Stomach smooth muscle (tissue), 2 donors: ENCODE measurements around the gene PSME3IP1.

Source experiments
- H3K27ac ChIP-seq: one replicate; pipeline ENCODE4 v1.7.0; 2013; ENCODE audit warnings: mild to moderate bottlenecking, low read length, inconsistent platforms
- H3K27me3 ChIP-seq, 2 donors: one replicate each; pipeline ENCODE4 v1.7.0; 2013; ENCODE audit warnings: low read length in 2 of 2; ENCODE audit not compliant: insufficient read depth in 2 of 2, control insufficient read depth in 1 of 2
- H3K36me3 ChIP-seq, 2 donors: one replicate each; pipeline ENCODE4 v1.7.0; 2013; ENCODE audit warnings: low read length in 2 of 2; ENCODE audit not compliant: control insufficient read depth in 2 of 2, insufficient read depth in 2 of 2
- H3K4me1 ChIP-seq: one replicate; pipeline ENCODE4 v1.7.0; 2013; ENCODE audit warnings: low read length; ENCODE audit not compliant: control insufficient read depth, insufficient read depth
- H3K4me3 ChIP-seq, 2 donors: one replicate each; pipeline ENCODE4 v1.7.0; 2013; ENCODE audit warnings: low read length in 2 of 2
- H3K9ac ChIP-seq, 2 donors: one replicate each; pipeline ENCODE4 v1.7.0; 2013; ENCODE audit warnings: low read length in 2 of 2, mild to moderate bottlenecking in 1 of 2
- H3K9me3 ChIP-seq, 2 donors: one replicate each; pipeline ENCODE4 v1.7.0; 2013; ENCODE audit warnings: low read length in 2 of 2; ENCODE audit not compliant: control insufficient read depth in 2 of 2
- donor health status: healthy.
- donor health status: Pancreatic carcinoma.

Gene PSME3IP1

GRCh38 chr16:57144027-57144426, 41.8 kb downstream of the PSME3IP1 start:
- no peaks in the 10 kb centered on the region for H3K27me3 ChIP-seq
- H3K4me3 ChIP-seq: no peak overlapping the region
- H3K9ac ChIP-seq: no peak overlapping the region
- no peak overlapping the region for H3K27ac ChIP-seq
- no peaks in the 10 kb centered on the region for H3K36me3 ChIP-seq
- peaks cover 10% of the 10 kb centered on the region for H3K4me1 ChIP-seq
- no peaks in the 10 kb centered on the region for H3K9me3 ChIP-seq

- Histone ChIP-seq H3K27ac (no peak overlapping the region), H3K9ac (no peak overlapping the region), H3K4me1 (peaks cover 13% of the 10 kb centered on the region), H3K9me3 (no peaks in the 10 kb centered on the region), H3K36me3 (no peaks in the 10 kb centered on the region), H3K4me3 (no peak overlapping the region), H3K27me3 (no peaks in the 10 kb centered on the region)
These were observed 42.5 kb downstream of the PSME3IP1 start for GRCh38 chr16:57143149-57143921.

GRCh38 chr16:57141822-57142631, 43.8 kb downstream of the PSME3IP1 start:
- Histone ChIP-seq H3K4me1 (peaks cover 12% of the 10 kb centered on the region), H3K27me3 (no peaks in the 10 kb centered on the region), H3K27ac (no peak overlapping the region), H3K36me3 (peaks cover 0 to 2% of the 10 kb centered on the region in 2 donors), H3K9ac (no peak overlapping the region), H3K4me3 (no peak overlapping the region), H3K9me3 (no peaks in the 10 kb centered on the region)

GRCh38 chr16:57140931-57141668, 44.7 kb downstream of the PSME3IP1 start:
- no peak overlapping the region for H3K27ac ChIP-seq
- H3K9ac ChIP-seq: no peak overlapping the region
- H3K9me3 ChIP-seq: no peaks in the 10 kb centered on the region
- peaks cover 0 to 2% of the 10 kb centered on the region in 2 donors for H3K36me3 ChIP-seq
- no peak overlapping the region for H3K4me3 ChIP-seq
- H3K4me1 ChIP-seq: peaks cover 9% of the 10 kb centered on the region
- H3K27me3 ChIP-seq: no peaks in the 10 kb centered on the region

- Histone ChIP-seq H3K9ac (no peak overlapping the region), H3K27me3 (no peaks in the 10 kb centered on the region), H3K4me1 (peaks cover 10% of the 10 kb centered on the region), H3K36me3 (peaks cover 0 to 2% of the 10 kb centered on the region in 2 donors), H3K9me3 (no peaks in the 10 kb centered on the region), H3K27ac (no peak overlapping the region), H3K4me3 (no peak overlapping the region)
These were observed 47.4 kb downstream of the PSME3IP1 start for GRCh38 chr16:57138281-57138935.

GRCh38 chr16:57137566-57138273, 48.1 kb downstream of the PSME3IP1 start:
- no peaks in the 10 kb centered on the region for H3K27me3 ChIP-seq

GRCh38 chr16:57137043-57137442, 48.8 kb downstream of the PSME3IP1 start:
- Histone ChIP-seq H3K36me3 (peaks cover 0 to 2% of the 10 kb centered on the region in 2 donors), H3K4me1 (peaks cover 7% of the 10 kb centered on the region), H3K9ac (no peak overlapping the region), H3K4me3 (no peak overlapping the region), H3K27me3 (no peaks in the 10 kb centered on the region), H3K27ac (no peak overlapping the region), H3K9me3 (no peaks in the 10 kb centered on the region)

More at GRCh38 chr16:57137566-57138273, 48.1 kb downstream of the PSME3IP1 start:
- H3K27ac ChIP-seq: no peak overlapping the region
- H3K9me3 ChIP-seq: no peaks in the 10 kb centered on the region
- no peak overlapping the region for H3K4me3 ChIP-seq
- peaks cover 0 to 2% of the 10 kb centered on the region in 2 donors for H3K36me3 ChIP-seq
- H3K4me1 ChIP-seq: peaks cover 7% of the 10 kb centered on the region
- no peak overlapping the region for H3K9ac ChIP-seq

- no peak overlapping the region for H3K9ac ChIP-seq
- no peaks in the 10 kb centered on the region for H3K27me3 ChIP-seq
- peaks cover 7% of the 10 kb centered on the region for H3K4me1 ChIP-seq
- no peak overlapping the region for H3K4me3 ChIP-seq
- no peak overlapping the region for H3K27ac ChIP-seq
- peaks cover 0 to 2% of the 10 kb centered on the region in 2 donors for H3K36me3 ChIP-seq
- no peaks in the 10 kb centered on the region for H3K9me3 ChIP-seq
These were observed 50.9 kb downstream of the PSME3IP1 start for GRCh38 chr16:57134982-57135381.

GRCh38 chr16:57133886-57134285, 52.0 kb downstream of the PSME3IP1 start:
- H3K27ac ChIP-seq: no peak overlapping the region
- H3K36me3 ChIP-seq: peaks cover 0 to 2% of the 10 kb centered on the region in 2 donors
- H3K9me3 ChIP-seq: no peaks in the 10 kb centered on the region
- no peak overlapping the region for H3K9ac ChIP-seq
- H3K27me3 ChIP-seq: no peaks in the 10 kb centered on the region
- peaks cover 6% of the 10 kb centered on the region for H3K4me1 ChIP-seq
- no peak overlapping the region for H3K4me3 ChIP-seq

GRCh38 chr16:57133031-57133430, 52.8 kb downstream of the PSME3IP1 start:
- no peak overlapping the region for H3K9ac ChIP-seq
- no peaks in the 10 kb centered on the region for H3K27me3 ChIP-seq
- no peaks in the 10 kb centered on the region for H3K9me3 ChIP-seq
- no peak overlapping the region for H3K27ac ChIP-seq
- no peak overlapping the region for H3K4me3 ChIP-seq
- H3K36me3 ChIP-seq: peaks cover 0 to 2% of the 10 kb centered on the region in 2 donors
- peaks cover 3% of the 10 kb centered on the region for H3K4me1 ChIP-seq
